NAMALWA (cell line): ENCODE data around the gene SORCS3.

Experiments
- DNase-seq: peaks from one replicate; pipeline ENCODE4 v3.0.0-alpha.2; 2015; ENCODE audit warnings: low spot score

Gene SORCS3

DNA sequence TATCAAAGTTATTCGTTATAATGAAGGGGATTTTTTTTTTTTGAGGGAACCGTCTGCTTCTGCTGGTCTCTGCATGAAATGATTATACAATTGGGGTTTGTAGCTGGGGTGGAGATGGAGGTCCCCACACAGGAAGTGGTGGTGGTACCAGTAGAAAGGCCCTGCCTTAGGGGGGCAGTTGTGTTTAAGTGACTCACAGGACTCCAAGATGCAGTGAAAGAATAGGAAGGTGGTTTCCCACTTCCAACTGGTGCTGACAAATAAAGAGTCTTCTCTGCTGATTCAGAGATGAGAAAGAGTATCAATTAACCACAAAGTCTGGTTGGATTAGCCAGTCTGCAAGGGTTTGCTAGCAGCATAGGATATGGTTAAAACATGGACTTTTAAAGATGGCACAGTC, 376.0 kb downstream of the SORCS3 start:
- DNase-seq: no peak

DNA sequence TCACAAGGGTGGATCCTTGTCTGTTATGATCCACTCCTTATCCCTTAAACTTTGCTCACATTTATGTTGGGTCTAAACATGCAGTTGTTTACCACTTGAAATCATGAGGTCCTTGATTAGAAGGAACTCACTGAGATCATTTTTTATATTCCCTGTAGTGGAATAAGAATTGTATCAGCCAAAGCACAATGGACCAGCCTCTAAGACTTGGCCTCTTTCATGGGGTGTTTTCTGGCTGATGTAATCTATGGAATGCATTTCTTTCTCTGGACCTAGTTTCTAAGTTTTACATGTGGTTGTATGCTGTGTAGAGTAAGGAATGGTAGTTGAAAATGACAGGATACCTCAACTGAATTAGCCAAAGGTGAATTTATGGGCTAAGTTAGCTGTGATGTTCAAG, 376.6 kb downstream of the SORCS3 start:
- no peak for DNase-seq

DNA sequence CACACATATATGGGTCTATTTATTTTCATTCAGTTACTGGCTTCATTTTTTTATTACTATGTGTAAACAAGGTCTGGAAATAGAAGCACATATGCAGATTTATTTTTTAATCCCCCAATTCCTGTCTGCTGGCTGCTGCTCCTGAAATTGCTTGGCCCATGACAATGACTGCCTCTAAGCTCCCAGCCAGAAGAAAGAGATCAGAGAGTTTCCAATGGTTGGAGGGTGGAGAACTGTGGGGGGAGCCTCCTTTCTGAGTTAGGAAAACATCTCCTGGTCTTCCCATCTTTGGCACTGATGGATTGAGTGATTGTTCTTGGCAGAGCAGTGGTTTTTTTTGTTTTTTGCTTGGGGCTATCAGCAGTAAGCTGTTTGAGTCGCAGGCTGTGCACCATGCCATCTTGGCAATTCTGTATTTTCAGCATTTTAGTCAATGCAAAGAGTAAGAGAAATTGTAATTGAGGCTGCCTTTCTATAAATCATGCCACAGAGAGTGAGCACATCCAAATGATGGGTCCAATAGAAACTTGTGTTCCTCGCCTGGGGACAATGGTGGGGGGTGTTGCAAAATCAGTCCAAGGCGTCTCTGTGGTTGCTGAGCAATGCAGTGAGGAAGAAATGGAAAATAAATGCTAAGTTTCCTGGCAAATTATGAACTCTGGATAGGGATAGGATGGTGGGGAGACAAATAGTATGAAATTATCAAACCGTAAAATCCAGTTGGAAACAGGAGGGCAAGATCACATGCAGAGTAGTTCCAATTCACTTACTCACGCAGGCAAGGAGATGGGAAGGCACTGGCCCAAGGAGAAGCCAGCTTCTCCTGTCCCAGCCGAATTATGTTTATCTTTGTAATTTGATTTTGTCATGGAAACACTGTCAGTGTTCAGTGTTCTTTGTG, 382.4 kb downstream of the SORCS3 start:
- no peak for DNase-seq

DNA sequence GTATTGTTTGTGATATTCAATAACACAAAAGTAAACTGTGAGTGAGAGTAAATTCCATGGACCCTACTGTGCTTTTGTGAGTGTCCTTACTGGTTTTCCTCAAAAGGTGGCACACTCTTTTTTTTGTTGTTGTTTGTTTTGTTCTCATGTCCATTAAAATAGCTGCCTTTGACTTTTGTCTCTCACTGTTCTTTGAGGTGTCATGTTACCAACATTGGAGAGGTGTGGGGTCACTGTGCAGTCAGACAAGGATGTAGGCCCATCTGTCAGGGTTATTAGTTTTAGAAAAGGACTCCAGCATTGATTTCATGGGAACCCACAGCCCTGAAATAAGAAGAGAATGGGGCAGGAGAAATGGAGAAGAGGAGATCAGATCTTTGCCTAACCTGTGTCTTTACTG, 383.1 kb downstream of the SORCS3 start:
- DNase-seq: no peak

DNA sequence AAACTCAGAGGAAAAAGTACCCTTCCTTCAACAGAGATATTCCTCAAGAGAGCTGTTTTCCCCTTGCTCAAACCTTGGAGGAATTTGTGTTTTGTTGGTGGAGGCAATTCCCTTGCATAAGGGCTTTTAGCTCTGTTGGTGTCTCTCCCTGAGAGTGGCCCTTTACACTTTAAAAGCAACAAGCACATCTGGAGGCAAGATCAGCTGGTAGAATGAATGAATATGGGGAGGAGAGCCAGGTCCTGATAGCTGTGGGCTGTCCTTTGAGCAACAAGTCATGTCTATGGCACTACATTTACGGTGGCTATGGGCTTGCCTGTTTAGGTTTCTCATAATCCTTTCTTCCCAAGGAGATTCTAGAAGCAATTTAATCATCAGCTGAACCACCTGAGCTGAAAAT, 384.0 kb downstream of the SORCS3 start:
- no peak for DNase-seq

DNA sequence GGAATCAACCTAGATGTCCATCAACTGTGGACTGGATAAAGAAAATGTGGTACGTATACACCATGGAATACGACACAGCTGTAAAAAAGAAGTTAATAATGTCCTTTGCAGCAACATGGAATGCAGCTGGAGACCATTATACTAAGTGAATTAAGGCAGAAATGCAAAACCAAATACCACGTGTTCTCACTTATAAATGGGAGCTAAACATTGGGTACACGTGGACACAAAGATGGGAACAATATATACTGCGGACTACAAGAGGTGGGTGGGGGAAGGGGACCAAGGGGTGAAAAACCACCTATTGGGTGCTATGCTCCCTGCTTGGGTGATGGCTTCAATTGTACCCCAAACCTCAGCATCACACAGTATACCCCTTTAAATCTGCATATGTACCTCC, 385.5 kb downstream of the SORCS3 start:
- DNase-seq: no peak

DNA sequence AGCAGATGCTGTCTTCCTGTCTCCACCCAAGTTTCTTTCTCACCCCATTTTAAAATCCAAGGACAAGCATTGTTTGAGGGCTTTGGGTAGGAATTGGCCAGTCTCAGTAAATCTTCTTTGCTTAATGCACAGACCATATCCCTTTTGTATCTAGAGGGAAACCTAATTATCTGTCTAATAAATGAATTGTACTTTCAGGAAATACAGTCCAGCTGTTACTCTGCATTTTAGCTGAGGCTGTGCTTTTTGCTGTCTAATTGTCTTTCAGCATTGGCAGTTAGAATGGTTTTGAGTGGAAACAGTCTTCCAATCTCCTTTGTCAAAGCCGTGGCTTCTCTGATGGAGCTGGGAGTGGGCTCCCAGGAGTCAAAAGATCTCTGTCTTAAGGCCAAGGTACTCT, 388.2 kb downstream of the SORCS3 start:
- no peak for DNase-seq

DNA sequence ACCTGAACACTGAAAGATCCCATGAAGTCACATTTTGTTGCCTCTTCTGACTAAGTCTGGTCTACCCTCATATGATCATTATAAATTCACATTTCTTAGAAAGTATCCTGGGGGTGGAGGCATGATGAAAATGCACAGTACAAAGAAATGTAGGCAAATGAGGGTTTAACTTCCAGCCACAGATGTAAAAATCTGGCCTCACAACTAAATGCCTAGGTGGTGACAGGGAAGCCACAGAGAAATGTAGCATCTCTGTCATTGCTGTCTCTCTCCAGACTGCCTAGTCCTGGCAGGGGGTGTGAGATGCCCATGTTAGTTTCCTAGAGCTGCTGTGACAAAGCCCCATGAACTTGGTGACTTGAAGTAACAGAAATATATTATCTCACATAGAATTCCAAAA, 395.9 kb downstream of the SORCS3 start:
- no peak for DNase-seq

DNA sequence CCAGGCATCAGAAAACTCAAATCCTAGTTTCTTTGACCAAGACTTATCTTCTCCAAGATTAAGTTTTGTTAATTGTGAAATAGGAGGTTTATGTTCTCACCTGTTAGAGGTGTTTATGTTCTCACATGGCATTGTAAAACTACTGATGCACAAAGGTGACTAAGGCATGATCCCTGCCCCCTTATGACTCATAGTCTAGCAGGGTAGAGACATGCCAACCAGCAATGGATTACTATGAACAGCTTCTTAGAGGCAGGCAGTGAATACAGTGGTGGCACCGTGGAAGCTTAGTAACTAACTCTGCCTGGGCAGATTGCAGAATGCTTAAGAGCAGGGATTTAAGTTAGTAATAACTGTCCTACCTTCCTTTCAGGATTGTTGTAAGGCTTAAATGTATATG, 400.9 kb downstream of the SORCS3 start:
- no peak for DNase-seq

DNA sequence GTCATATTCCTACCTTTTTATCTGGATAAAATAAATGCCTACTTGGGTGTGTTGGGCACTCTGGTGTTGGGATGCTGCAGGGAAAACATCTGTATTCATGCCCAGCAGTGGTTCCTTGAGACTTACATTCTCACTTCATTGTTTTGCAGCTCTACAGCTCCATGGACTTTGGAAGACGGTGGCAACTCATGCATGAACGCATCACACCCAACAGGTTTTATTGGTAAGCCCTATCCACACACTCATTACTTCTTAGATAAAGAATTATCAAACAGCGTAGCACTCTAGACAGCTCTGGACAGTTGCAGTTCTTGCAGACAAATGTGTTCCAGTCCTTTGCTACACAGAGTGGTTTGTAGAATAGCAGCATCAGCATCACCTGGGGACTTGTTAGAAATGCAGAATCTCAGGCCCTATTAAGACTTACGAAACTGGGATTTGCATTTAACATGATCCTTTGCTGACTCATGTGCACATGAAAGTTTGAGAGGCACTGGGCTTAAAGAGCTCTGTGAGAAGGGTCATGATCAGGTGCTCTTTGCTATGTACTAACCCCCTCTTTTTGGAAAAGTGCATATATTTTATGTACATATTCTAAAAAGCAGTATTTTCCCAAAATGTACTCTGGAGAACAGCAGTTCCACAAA, 401.9 kb downstream of the SORCS3 start:
- DNase-seq: no peak

DNA sequence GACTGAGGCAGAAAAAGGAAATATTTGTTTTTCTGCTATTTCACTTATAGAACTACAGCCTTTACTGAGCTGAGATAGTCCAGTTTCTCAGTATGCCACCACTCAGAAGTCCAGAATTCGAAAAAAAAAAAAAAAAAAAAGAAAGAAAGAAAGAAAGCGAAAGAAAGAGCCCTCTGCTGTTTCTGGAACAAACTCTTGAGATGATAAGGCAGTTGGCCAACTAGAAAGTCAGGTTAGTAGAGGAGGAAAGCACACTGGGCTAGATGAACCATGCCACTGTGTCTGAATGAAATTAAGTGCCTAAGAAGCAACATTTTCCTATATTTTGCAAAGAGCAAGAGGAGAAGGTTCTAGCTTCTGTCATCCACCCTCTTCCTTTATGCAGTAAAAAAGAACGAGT, 403.8 kb downstream of the SORCS3 start:
- no peak for DNase-seq

DNA sequence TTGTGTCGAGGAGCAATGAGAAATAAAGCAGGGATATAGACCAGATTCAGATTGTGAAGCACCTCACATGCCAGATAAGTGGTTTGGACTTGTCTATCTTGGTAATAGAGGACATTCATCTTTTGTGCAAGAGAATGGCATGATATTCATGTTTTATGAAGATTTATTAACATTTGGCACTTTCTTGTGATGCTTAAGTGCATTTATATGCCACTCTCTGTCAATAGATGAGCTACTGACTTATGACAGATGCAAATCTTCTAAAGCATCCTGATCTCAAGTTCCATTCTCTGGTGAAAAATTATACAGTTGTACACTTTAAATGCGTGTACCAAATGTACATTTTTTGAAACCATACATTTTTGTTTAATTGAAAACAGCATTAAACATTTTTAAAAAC, 415.3 kb downstream of the SORCS3 start:
- no peak for DNase-seq

DNA sequence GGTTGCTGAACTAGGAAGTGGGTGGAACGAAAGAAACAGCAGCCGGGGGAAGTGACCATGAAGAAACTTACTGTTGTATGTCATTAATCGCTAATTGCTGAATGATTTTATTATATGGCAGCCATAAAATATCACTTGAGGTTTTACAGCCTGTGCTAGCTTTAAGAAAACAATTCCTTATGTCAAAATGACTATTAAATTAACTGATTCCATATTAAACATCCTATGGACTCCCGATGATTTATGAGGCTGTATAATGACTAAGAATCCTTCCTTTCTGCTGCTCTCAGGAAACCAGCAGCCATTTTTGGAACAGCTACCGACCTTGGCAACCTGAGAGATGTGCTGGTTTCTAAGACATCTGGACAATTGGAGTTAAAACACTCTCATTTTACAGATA, 421.9 kb downstream of the SORCS3 start:
- no peak for DNase-seq

DNA sequence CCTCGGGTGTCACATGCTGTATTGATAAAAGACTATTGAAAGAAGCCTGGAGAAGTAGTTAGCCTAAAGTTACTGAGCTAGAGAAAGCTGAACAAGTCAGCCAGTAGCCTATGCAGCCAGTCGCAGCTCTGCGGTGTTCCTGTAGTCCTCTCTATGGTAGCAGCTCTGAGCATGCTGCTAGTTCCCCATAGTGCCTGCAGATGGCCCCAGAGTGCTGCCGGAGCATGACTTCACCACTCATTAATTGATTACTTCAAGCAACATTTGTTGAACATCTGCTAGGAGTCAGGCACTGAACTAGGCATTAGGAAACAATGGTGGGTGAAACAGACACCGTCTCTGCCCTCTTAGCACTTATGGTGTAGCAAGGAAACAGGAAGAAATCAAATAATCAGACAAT, 422.7 kb downstream of the SORCS3 start:
- peak; percentile 47 for DNase-seq

DNA sequence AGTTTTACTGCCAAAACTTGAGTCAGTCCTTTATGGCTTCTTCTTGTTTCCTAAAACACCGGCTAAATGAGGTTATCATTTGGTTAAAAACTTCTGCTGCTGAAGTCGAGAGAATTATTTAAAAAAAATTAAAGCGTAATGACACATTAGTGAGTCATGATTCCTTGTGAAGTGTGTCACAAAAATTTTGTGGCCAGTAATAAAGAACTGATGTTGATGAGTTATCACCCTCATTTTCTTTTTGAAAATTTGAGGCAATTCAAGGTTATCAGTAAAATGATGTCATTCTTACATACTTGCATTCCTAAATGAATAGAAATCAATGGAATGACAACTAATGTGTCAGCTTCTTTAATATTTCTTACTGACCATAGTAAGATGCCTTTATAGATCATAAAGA, 427.4 kb downstream of the SORCS3 start:
- DNase-seq: no peak

DNA sequence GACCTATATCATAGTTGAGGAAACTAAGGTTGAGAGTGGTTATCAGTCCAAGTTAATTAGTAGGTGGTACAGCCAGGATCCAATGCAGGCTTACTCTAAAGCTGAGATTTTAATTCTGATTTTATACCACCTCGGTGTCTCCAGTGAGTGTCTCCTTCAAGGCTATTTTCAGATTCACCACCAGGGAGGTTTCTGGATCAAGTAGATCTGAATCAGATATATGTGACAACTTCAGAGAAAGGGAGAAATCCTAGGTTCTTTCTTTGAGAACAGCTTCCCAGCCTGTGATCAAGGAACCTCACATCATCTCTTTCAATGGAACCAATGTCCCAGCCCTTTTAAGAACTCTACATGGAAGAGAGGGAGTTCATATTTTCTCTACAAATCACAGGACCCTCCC, 429.2 kb downstream of the SORCS3 start:
- no peak for DNase-seq

DNA sequence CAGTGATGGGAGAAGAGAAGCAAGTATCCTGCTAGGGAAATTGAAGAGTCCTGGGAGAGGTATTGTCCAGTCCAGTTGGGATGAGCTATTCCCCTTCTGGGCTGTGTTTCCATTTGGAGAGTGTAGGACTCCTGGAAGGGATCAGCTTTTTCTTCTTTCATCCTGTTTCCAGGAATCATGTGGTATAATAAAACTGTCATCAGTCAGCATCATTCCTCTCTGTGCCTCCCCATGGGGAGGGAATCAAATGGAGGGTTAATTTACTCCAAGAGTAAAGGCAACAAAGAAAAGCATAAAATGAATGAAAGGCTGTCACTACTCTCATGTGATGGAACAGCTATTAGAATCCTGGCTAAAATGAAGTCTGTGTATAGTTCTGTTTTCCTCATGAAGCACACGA, 429.9 kb downstream of the SORCS3 start:
- DNase-seq: no peak

DNA sequence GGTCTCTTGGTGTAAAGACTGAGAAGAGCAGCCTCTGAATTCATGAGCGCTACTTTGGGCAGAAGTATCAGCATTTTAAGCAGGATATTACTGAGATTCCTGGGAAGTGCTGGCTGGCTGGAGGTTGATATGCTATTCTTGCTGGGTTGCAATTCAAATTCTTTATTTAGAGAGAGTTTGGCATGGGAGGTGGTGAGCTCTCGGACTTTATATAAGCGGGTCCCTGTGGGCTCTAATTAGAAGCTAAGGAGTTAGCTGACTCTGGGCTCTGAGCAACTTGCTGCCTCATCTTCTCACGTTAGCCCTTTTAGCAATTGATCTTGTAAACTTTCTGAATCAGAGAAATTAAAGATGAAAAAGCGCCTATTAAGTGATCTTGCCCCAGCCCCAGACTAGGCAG, 430.9 kb downstream of the SORCS3 start:
- DNase-seq: no peak

DNA sequence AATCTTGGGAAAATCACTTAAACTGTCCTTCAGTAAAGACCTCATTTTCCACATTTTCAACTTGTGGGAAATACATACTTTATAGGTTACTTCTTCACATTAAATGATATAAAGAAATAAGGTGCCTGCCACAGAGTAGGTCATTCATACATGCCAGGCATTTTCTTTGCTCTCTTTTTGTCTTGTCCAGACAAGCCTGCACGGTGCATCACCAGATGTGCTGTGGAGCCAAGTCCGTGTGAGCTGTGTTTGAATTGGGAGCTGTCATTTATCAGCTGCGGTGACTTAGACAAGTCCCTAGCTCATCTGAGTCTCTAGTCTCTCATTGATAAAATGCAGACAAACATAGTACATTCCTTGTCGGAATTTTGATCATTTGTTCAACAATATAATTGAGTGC, 432.9 kb downstream of the SORCS3 start:
- no peak for DNase-seq

DNA sequence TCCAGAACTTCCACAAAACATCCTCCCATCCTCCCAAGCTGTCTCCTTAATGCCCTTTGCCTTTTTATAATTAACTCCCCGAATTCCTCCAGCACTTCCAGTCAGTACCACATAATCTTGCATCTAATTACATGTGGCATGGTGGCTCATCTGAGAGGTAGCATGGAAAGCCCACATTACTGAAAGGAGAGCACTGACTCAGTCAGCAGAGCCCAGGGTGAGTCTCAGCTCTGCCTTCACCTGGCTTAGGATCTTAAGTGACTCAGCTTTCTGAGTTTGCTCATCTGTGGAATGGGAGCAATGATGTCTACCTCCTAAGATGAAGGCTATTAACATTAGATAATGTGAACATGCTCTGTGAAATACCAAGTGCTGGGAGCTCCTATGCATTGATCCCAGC, 433.9 kb downstream of the SORCS3 start:
- DNase-seq: no peak

DNA sequence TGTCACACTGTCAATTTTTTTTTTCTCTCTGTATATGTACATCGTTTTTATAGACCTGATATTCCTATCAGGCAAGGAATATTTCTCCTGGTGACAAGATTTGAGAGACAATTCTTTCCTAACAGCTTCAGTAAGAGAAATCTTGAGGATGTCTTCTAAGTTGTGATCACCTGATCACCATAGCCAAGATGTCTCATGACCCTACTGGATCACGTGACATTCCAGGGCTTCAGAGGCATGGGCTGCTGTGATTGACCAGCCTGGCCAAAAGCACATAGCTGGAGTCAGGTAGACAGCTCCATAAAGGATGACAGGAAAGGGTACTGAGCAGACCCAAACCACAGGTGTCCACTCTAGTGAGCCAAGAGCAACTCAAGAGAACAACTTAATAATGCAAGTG, 444.9 kb downstream of the SORCS3 start:
- DNase-seq: no peak

DNA sequence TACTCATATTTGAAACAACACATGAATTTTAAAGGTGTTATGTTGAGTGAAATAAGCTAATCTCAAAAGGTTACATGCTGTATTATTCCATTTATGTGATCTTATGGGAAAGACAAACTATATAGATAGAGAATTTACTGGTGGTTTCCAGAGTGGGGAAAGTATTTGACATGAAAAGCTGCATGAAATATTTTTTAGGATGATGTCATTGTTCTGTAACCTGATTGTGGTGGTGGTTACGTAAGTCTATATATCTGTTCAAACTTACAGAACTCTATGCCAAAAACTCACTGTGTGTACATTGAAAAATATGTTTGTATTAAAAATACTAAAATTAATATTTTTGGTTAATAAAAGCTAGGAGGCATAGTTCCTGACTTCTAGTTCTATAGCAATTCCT, 453.0 kb downstream of the SORCS3 start:
- DNase-seq: no peak

DNA sequence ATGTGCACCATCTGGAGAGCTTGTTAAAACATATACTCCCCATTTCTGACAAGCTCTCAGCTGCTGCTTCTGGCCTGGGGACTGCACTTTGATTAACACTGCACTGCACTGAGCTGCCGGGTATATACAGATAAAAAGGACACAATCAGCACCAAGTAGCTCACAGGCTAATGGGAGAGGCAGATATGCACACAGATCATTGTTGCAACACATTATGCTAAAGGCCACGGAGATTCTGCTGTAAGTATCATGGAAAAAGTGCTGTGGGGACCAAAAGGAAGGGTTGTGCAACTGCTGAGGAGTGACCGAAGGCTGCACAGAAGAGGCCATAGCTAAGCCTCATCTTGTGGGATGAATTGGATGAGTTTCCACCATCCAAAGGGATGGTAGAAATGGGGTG, 455.2 kb downstream of the SORCS3 start:
- no peak for DNase-seq

DNA sequence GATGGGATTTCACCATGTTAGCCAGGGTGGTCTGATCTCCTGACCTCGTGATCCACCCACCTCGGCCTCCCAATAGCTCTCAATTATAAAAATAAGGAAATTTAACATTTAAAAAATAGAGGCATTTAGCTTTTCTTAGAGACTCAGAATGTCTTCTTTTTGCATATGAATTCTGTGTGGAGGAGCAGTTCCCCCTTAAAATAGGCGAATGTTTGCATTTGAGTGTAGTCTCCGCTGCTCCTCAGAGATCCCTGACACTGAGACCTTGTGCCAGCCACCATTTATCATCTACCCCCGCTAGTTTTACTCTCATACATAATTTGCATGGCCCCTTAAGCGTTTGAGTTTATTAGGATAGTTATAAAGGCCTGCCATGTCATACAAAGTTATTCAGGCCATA, 461.9 kb downstream of the SORCS3 start:
- DNase-seq: no peak
